DMS153 treated with DMSO at 0.1 percent for 48 hours (cell line): Measurements from ENCODE around the gene MCC.
"Not testable (repeated sequence)": the region's sequence is repeated elsewhere in the genome, so short reads cannot be mapped to it uniquely, and the experiment has no call there.

Source experiments
- DNase-seq: peaks from one replicate; lab custom pipeline; 2025; ENCODE audit not compliant: unreplicated experiment; lab: John Stamatoyannopoulos, UW

MCC gene

DNA sequence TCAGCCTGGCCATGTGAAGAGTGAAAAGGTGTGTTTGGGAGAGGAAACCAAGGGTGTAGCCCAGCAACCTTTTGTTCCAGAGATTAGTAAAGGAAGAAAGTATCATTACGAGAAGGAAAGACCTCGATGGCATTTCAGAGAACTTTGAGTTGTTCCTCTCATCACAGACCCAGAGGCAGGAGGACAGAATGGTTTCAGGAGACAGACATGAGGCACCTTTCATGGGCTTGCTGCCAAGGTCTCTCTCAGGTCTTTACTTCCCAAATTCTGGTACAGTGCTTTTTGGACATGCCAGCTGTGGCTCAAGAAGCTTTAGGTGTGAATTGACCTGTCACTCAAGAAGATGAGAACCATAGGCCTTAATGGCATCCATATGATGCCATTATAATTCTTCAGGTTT is 2.8 kb upstream of the MCC start:
- DNase-seq: no peak

DNA sequence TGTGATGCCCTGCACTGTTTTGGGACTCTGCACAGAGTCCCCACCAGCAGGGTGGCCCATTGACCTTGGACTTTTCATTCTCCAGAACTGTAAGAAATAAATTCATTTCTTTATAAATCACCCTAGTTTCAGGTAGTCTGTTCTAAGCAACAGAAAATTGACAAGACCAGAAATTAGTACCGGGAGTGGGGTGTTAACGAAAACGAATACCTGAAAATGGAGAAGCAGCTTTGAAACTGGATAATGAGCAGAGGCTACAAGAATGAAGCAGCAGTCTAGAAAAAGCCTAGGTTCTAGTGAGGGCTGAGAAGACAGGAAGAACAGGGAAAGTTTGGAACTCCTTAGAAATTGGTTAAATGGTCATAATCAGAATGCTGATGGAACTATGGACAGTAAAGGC is 2.1 kb upstream of the MCC start:
- no peak for DNase-seq

DNA sequence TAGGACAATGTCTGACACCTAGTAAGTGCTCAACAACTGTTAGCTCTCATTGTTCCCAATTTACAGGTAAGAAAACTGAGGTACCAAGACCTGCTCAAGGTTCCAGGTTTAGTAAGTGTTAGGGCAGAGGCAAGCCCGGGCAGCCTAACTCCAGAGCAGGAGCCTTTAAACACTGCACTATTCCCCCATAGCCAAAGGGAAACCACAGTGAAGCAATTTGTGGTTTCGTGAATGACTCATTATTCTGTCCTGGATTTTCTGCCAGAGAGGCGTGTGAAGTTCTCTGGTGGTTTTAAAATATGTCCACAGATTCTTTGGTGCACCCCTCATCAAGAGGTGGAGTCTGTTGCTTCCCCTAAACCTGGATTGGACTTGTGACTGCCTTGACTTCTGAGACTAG is 1.0 kb upstream of the MCC start:
- DNase-seq: no peak

DNA sequence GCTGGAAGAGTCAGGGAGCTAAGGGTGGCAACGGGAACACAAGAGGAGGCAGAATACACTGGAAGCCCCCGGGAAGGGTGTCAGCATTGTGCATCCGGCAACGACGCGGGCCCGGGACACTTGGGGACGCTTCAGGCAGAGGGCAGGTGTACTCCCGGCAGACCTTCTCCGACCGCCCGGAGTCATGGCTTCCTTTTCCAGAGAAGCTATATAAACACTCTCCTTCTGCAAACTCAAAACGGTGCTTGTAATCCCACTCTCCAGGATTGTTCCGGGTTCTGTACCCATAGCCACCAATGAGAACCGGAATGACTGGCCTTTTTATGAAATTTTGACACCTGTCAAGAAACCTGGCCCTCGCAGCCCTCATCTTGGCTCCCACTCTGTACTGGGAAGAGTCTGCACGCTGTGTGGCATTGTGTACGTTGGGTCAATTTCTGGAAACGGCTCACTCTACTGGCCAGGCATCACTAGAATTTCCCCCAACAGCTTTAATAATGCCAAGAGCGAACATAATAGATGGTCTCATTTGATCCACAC is 462 bp upstream of the MCC start:
- DNase-seq: no peak

DNA sequence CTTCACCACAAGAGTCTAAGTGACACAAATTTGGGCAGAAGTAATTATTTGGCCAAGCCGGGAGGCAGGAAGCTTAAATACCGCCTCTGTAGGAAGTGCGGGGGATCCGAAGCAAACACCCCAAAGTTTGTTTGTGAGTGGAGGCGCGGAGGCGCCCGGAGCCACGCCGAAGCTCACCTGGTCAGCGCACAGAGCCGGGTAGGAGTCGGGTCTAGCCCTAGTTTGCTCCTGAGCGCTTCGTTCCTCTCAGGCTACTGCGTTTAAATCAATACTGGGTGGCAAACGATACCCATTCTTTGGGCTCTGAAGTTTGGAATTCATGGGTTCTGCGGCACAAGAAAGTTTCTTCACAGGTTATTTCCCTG is 855 bp downstream of the MCC start:
- DNase-seq: no peak

DNA sequence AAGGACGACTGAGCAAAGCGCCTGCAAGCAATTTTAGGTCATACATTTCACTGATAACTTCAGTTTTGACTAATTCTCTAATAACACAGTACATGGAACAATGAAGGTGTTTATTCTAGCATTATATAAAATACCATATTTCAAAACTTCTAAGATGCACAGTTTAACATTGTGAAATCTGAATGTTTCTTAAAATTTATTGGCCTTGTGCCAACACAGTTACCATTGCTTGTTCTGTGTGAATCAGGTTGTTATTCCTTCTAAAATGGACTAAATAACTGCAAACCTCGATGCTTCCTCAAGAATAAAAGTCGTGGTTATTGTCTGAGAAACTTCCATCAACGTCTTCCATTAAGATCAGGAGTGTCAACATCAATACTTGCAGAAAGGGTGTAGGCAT is 8.0 kb downstream of the MCC start:
- no peak for DNase-seq

DNA sequence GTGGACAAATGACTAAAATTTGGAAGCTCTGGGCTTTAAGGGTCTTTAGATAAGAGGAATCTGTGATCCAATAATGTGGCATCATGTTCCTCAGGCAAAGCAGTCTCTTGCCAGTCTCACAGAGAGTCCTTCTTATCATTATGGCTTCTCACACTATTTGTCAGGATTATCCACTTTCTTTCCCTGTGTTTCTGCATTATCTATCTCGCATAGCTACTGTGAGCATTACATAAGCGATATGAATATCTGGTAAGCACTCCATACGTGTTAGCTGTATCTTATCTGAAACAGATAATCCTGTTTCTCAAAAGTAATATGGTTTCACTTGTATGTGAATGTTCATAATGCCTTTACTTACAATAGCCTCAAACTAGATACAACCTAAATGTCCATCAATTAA is 9.6 kb downstream of the MCC start:
- no peak for DNase-seq

DNA sequence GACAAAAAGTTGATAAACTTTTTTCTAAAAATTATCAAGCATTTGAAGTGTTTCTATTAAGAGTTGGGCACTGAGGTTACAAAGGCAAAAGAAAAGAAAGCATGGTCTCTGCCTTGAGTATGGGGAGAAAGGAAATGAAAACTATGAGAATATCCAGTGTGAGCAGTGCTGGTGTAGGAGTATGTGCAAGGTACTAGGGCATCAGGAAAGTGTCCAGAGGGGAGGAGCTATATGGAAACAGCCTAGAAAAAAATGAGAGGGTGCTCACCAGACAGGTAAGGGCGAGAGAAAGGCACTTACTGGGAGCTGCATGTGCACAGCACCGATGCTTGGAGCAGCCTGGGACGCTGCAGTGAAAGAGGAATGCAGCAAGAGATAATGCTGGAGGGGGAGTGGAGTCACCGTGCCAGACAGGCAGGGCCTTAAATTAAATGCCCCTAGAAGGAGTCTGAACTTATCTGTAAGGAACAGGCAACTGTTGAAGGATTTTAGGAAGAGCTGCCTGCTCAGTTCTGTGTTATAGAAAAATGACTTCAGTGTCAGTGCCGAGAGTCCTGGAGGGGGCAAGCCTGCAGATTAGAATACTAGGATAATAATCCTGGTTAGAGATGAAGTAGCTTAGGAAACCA is 14.0 kb downstream of the MCC start:
- no peak for DNase-seq

DNA sequence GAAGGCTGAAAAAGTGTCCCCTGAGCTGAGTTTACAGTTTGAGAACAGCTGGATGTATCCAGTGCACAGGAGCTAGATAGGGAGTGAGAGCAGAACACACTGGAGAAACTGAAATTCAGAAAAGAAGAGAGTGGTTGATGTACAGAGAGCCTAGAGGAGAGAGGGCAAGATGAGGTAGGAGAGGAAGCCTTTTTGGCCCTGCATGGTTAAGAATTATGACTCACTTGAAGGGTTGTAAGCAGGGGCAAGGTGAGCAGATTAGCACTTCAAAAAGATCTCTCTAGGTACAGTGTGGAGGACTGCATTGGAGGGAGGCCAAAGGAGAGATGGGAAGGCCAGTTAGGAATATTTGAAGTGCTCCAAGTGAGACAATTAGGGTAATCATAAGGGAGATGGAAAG is 25.2 kb downstream of the MCC start:
- DNase-seq: no peak

DNA sequence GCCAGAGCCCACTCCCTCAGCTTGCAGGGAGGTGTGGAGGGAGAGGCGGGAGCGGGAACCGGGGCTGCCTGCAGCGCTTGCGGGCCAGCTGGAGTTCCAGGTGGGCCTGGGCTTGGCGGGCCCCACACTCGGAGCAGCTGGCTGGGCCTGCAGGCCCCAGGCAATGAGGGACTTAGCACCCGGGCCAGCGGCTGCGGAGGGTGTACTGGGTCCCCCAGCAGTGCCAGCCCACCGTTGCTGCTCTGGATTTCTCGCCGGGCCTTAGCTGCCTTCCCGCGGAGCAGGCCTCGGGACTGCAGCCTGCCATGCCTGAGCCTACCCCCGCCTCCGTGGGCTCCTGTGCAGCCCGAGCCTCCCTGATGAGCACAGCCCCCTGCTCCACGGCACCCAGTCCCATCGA is 31.1 kb downstream of the MCC start:
- DNase-seq: not testable (repeated sequence)

DNA sequence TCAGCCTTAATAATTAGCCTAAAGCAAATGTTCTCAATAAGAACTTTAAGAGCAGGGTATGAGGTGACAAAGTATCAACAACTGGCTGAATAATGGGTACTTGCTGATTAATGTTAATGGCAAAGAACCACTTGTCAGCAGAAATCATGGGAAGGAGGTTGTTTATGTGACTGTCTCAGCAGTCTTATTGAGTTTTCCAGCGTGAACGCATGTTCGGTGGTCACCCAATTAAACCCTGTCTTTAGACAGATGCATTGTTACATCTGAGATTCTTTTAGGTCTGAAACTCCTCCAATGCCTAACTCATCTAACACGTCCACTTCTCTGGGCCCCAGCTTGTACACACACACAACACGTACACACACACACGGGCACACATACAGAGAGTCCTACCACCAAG is 35.3 kb downstream of the MCC start:
- DNase-seq: no peak

DNA sequence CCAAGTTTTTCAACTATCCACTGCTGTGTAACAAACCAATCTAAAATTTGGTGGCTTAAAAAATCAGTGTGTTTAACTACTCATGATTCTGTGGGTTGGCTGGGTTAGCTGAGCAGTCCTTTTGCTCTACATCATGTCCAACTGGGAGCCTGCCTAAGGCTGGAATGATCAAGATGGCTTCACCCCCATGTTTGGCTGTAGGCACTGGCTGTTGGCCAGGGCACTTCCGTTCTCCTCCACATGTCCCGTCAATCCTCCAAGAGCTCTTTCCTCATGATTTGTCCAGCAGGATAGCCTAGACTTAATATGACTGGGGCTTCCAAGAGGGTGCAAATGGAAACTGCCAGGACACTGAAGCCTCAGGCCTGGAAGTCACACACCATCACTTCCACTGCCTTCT is 36.5 kb downstream of the MCC start:
- DNase-seq: no peak

DNA sequence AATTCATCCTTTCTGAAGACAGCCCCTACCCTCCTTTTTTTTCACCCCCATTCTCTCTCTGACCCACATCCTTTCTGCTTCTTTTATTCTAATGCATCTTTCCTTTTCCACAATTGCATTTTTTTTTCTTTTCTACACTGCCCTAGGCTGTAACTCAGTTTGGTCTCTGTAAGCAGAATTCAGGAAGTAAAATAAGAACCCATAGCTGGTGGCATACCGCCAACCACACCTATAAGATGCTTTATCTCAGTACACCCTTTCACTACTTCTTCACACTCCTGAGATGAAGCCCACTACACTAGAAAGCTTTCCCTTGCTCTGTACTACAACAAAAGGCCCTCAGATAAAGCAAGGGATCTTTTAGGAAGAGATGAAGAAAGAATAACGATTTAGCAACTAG is 37.3 kb downstream of the MCC start:
- DNase-seq: no peak

DNA sequence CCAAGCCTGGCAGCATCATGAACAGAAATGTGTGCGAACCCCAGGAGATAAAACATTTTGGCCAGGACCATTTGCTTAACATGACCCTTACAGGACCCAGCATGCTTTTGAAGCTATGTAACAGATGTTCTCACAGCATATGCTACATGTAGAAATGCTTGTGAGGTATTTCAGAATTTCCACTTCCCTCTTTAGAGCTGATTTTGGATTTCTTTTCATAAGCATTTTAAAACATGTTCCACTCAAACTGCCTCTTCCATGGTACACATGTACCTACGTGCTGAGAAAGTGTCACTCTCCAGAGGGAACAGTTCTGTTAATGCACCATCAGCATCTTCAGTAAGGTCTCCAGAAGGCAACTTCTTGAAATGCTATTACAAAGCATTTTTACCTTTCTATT is 37.8 kb downstream of the MCC start:
- DNase-seq: no peak

DNA sequence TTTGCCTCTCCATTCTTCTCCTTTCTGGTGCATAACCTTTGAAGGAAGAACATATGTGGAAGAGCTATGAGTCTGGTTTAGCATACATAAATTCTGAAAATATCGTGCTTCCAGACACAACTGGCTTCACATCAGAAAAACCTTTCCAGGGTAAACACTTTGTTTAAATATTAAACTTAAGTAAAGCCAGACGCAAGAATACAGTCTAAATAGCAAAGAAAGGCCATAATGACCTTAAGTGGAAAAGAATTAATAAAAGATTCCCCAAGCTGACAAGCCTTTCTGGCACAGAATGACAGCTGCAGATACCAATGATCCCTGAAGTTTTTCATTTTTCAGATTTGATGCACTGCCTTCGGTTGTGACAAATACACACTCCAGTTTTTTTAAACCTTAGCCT is 40.0 kb downstream of the MCC start:
- no peak for DNase-seq

DNA sequence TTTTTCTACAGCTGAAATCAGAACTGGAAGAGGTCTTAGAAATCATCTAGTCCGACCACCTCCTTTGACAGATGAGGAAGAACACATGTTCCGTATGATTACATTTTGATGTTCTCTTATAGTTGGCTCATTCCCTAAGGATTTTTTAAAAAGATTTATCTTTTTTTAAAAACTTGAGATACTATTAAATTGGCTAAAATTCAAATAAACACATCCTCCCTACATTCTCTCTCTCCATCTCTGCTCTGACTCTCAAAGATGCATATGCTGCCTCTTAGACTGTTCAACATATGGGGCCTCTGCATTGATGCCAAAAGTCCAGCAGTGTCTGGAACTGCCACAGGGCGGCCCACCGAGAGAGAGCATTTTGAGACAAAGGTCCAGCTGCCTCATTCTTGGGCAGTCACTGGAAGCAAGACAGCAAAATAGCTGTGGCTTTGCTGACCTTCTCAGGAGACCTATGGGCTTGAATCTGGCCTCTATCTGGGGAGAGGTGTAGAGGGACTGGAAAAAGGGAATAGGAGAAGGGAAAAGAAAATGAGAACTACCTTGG is 40.7 kb downstream of the MCC start:
- no peak for DNase-seq

DNA sequence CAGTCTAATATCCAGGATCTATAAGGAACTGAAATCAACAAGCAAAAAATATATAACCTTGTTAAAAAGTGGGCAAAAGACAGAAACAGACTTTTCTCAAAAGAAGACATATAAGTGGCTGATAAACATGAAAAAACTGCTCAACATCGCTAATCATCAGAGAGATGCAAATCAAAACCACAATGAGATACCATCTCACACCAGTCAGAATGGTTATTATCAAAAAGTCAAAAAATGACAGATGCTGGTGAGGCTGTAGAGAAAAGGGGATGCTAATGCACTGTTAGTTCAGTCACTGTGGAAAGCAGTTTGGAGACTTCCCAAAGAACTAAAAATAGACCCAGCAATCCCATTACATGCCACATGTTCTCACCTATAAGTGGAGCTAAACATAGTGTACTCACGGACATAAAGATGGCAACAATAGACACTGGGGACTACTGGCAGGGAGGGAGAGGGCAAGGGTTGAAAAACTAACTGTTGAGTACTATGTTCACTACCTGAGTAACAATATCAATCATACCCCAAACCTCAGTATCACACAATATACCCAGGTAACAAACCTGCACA is 41.8 kb downstream of the MCC start:
- DNase-seq: no peak

DNA sequence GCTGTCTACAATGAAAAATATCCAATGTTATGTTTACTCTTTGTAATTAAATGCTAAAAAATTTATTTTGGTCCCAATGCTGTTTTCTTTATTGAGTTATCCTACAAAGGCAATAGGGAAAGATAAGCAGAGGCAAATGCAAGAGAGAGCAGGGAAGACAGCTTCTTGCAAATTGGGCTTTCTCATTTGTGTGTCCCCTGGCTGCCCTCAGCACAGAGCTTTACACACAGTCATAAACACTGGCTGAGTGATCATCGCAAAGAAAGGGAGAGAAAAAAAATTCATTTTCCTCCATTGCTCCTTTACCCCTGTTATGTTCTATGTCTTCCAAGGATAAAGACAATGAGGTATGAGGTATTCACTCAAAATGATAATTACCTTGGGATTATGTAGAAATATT is 51.1 kb downstream of the MCC start:
- DNase-seq: no peak

DNA sequence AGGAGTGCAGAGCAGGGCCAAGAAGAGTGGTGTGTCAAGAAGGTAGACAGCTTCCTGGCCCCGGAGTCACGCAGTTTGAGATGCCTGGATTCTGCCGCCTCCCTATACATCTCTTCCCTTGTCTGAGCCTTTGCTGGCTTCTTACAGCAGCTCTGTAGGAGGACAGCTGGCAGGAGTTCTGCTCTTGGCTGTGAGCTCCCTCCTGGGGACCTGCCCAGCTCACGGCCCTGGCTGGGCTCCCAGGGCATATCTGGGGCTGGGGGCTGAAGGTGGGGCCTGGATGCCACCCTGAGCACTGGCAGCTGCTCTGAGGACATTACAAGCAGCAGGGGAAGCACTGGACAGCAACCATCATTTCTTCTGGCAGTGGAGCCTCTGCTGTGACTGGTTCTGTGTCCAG is 52.7 kb downstream of the MCC start:
- no peak for DNase-seq

DNA sequence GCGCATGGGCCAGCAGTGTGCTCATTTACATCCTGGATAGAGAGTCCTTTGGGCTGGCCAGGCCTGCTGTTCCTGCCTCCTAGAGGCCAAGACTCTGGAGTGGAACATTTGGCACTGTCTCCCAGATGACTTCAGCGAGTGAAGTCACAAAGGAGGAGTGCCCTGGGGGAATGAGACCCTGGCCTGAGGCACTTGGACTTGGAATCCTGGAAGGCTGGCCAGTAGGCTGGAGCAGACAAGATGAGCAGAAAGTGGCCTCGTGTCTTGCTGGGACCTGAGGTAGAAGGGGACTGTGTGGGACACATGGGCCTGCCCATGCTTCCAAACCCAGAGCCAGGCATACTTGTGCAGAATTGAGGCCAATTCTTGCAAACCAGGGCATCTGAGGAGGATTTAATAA is 53.4 kb downstream of the MCC start, which contains the start of gene TSSK1B:
Gene TSSK1B (minus strand): TSS at position 101 of the 400 bp plus-strand sequence. CDS start 150 bp downstream, outside the sequence.
- no peak for DNase-seq

DNA sequence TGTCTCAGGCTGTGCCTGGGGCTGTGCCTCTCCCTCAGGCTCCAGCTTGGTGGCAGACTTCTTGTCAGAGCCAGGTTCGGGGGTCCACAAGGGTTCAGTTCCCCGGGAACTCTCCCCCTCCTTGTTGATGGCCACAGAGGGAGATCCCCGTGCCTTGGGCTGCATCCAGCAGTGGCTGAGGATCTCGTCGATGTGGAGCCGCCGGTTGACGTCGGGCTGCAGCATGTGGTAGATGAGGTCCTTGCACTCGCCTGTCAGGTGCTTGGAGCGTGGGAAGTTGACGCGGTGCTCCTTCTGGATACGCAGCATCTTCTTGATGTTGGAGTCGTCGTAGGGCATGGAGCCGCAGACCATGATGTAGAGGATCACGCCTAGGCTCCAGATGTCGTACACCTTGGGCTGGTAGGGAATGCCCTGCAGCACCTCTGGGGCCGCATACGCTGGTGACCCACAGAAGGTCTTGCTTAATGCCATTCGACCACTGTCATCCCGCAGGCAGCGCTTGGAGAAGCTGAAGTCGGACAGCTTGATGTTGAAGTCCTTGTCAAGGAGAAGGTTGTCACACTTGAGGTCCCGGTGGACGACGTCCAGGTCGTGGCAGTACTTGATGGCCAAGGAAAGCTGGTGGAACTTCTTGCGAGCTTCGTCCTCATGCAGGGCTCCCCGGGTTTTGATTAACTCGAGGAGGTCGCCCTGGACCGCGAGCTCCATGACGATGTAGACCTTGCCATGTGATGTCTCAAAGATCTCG is 54.2 kb downstream of the MCC start:
- DNase-seq: no peak

DNA sequence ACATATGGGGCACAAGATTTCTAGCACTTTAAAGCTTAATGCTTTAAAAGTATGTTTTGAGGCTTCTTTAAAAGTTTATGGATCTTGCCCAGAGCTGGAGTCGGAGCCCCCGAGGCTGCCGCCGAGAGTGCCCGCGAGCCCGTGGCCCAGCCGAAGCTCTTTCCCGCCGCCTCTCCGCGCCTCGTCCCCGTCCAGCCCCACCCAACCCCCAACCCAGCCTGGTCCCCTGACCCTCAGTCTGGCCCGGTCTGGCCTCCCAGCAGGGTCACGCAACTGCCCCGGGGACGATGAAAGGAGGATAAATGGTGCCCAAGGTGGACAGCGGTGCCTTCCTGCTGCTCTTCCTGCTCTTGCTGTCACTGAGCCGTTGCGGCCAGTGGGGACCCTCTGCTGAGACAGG is 55.2 kb downstream of the MCC start:
- DNase-seq: no peak
